Endodermal cell (in vitro differentiated cells): Measurements from ENCODE around the gene PLEKHA5. TPM values are rescaled to one million over a fixed set of nuclear protein-coding genes. Genes with fewer than 3 reads are reported as not detected.
A peak's percentile ranks its signal among the peaks of the same experiment; 100 is the strongest.

ENCODE experiments used
- DNase-seq: peaks from one replicate; pipeline ENCODE4 v3.0.0-alpha.2; 2017
- H3K27ac ChIP-seq: 2 replicates; pipeline ENCODE4 v1.5.1; 2013; ENCODE audit warnings: mild to moderate bottlenecking, low read depth, low read length, moderate library complexity
- H3K27me3 ChIP-seq: 2 replicates; pipeline ENCODE4 v1.6.1; 2013; ENCODE audit warnings: mild to moderate bottlenecking, low read length, moderate library complexity; ENCODE audit not compliant: insufficient read depth, control insufficient read depth, poor library complexity, severe bottlenecking
- H3K36me3 ChIP-seq: 2 replicates; pipeline ENCODE4 v1.7.0; 2013; ENCODE audit warnings: mild to moderate bottlenecking, low read length, moderate library complexity; ENCODE audit not compliant: control insufficient read depth, insufficient read depth
- H3K4me1 ChIP-seq: one replicate; pipeline ENCODE4 v1.7.0; 2013; ENCODE audit warnings: low read length; ENCODE audit not compliant: control insufficient read depth, insufficient read depth
- H3K4me3 ChIP-seq: 2 replicates; pipeline ENCODE4 v1.5.1; 2013; ENCODE audit warnings: mild to moderate bottlenecking, low read length, moderate library complexity
- H3K9ac ChIP-seq: 2 replicates; pipeline ENCODE4 v1.6.1; 2013; ENCODE audit warnings: mild to moderate bottlenecking, low read length, moderate library complexity; ENCODE audit not compliant: poor library complexity, severe bottlenecking; ENCODE audit errors: extremely low read depth
- H3K9me3 ChIP-seq: 2 replicates; pipeline ENCODE4 v1.6.1; 2013; ENCODE audit warnings: mild to moderate bottlenecking, low read length, moderate library complexity; ENCODE audit not compliant: control insufficient read depth
- H3K27ac Mint-ChIP-seq: 2 replicates; pipeline ENCODE4 v1.8.0; 2020; ENCODE audit warnings: mixed read lengths
- H3K27me3 Mint-ChIP-seq: 2 replicates; pipeline ENCODE4 v1.8.0; 2021; ENCODE audit warnings: mild to moderate bottlenecking, mixed read lengths; ENCODE audit not compliant: insufficient read depth
- H3K36me3 Mint-ChIP-seq: 2 replicates; pipeline ENCODE4 v1.8.0; 2020; ENCODE audit warnings: low read depth, mixed read lengths
- H3K4me1 Mint-ChIP-seq: 2 replicates; pipeline ENCODE4 v1.8.0; 2020; ENCODE audit warnings: mixed read lengths
- H3K4me3 Mint-ChIP-seq: 2 replicates; pipeline ENCODE4 v1.8.0; 2020; ENCODE audit warnings: mild to moderate bottlenecking, moderate library complexity, mixed read lengths
- H3K9me3 Mint-ChIP-seq: 2 replicates; pipeline ENCODE4 v1.8.0; 2020; ENCODE audit warnings: mild to moderate bottlenecking, mixed read lengths
- CTCF ChIP-seq: fragments of 200-600 bp; sonication (generic); conservative IDR thresholded peaks from 2 replicates; pipeline ENCODE4 v1.5.0; 2021; ENCODE audit warnings: antibody characterized with exemption, mild to moderate bottlenecking
- WGBS, 2 experiments: methylation state at CpG; one replicate each; pipeline versions ENCODE4 v1.1.5 to v1.1.7; 2013; ENCODE audit warnings: missing lambda C conversion rate in 2 of 2, mixed read lengths in 1 of 2; ENCODE audit not compliant: insufficient coverage in 1 of 2, insufficient read length in 1 of 2; 5-methylcytosine and 5-hydroxymethylcytosine counted together
- total RNA-seq, 2 donors: library from RNA; stranded (reverse); fragmentation: NEBNext Ultra II Directional in 1 of 2; extraction: Animal tissue kit (Norgen Biotek cat#: 25700) in 1 of 2; gene quantifications; 2 replicates in 1 of 2; 3 replicates in 1 of 2; pipeline ENCODE4 v1.2.1, GENCODE V29; 2021

PLEKHA5 gene
- total RNA-seq, 2 donors from 2014 or later, result 48.5 to 139 TPM

GRCh38 chr12:19190292-19191031 lies 60.9 kb downstream of the PLEKHA5 start:
- no peak for DNase-seq
- Histone ChIP-seq H3K36me3 (no peaks in the 10 kb centered on the region), H3K4me1 (peaks cover 6% of the 10 kb centered on the region), H3K4me3 (peak overlapping the region; percentile 2), H3K27ac (no peak overlapping the region), H3K9me3 (no peaks in the 10 kb centered on the region), H3K9ac (no peak overlapping the region), H3K27me3 (no peaks in the 10 kb centered on the region)
- TF ChIP-seq CTCF, result no peak
- Mint-ChIP-seq H3K36me3 (peaks cover 11% of the 10 kb centered on the region), H3K4me1 (peaks cover 49% of the 10 kb centered on the region), H3K4me3 (no peak overlapping the region), H3K27me3 (no peaks in the 10 kb centered on the region), H3K9me3 (no peaks in the 10 kb centered on the region), H3K27ac (peak overlapping the region; percentile 37)
- WGBS, 2 experiments, result 82 to 100% methylated on average over 1 to 2 of the region's 2 CpGs

GRCh38 chr12:19191089-19191488 lies 61.6 kb downstream of the PLEKHA5 start:
- Mint-ChIP-seq H3K27ac (peak overlapping the region; percentile 58), H3K4me1 (peaks cover 47% of the 10 kb centered on the region), H3K4me3 (no peak overlapping the region), H3K9me3 (no peaks in the 10 kb centered on the region), H3K36me3 (peaks cover 11% of the 10 kb centered on the region), H3K27me3 (no peaks in the 10 kb centered on the region)
- H3K4me1 ChIP-seq, result peaks cover 6% of the 10 kb centered on the region
- DNase-seq, result no peak
- H3K27ac ChIP-seq, result no peak overlapping the region
- H3K27me3 ChIP-seq, result no peaks in the 10 kb centered on the region
- H3K36me3 ChIP-seq, result no peaks in the 10 kb centered on the region
- H3K9me3 ChIP-seq, result no peaks in the 10 kb centered on the region
- TF ChIP-seq CTCF, result no peak
- 83% methylated on average over 1 of the region's 1 CpG; no CpG with 5 or more reads in 1 of the 2 experiments for WGBS, 2 experiments
- peak overlapping the region; percentile 2 for H3K4me3 ChIP-seq
- no peak overlapping the region for H3K9ac ChIP-seq

GRCh38 chr12:19191563-19191962 lies 62.0 kb downstream of the PLEKHA5 start:
- peaks cover 6% of the 10 kb centered on the region for H3K4me1 ChIP-seq
- Mint-ChIP-seq H3K4me3 (no peak overlapping the region), H3K27me3 (no peaks in the 10 kb centered on the region), H3K27ac (peak overlapping the region; percentile 58), H3K36me3 (peaks cover 11% of the 10 kb centered on the region), H3K4me1 (peaks cover 45% of the 10 kb centered on the region), H3K9me3 (no peaks in the 10 kb centered on the region)
- no peaks in the 10 kb centered on the region for H3K27me3 ChIP-seq
- no peak overlapping the region for H3K4me3 ChIP-seq
- H3K36me3 ChIP-seq, result no peaks in the 10 kb centered on the region
- H3K27ac ChIP-seq, result no peak overlapping the region
- no peaks in the 10 kb centered on the region for H3K9me3 ChIP-seq
- no peak for TF ChIP-seq CTCF
- WGBS, 2 experiments, result 83 to 98% methylated on average over 1 to 5 of the region's 5 CpGs
- H3K9ac ChIP-seq, result no peak overlapping the region
- DNase-seq, result no peak
